GM21526 (cell line): Measurements from ENCODE around the gene LMBR1.
"Not testable (repeated sequence)": the region's sequence is repeated elsewhere in the genome, so short reads cannot be mapped to it uniquely, and the experiment has no call there.

ENCODE experiments used
- ATAC-seq: cut with Tn5 transposase; IDR thresholded peaks from one replicate; pipeline ENCODE4 v1.9.1; 2021; ENCODE audit warnings: moderate library complexity; ENCODE audit not compliant: unreplicated experiment, low FRiP score

LMBR1 gene

DNA sequence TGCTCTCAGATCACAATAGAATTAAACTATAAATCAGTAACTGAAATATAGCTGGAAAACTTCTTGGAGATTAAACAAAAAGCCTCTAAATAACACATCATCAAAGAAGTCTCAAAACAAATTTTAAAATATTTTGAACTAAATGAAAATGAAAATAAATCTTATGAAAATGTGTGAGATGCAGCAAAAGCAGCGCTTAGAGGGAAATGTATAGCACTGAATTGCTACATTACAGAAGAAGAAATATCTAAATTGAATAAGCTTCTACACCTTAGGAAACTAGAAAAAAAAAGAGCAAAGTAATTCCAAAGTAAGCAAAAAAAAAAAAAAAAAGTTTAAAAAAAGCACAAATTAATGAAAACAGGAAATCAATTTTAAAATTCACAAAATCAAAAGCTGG is 35.2 kb downstream of the LMBR1 start:
- no peak for ATAC-seq

DNA sequence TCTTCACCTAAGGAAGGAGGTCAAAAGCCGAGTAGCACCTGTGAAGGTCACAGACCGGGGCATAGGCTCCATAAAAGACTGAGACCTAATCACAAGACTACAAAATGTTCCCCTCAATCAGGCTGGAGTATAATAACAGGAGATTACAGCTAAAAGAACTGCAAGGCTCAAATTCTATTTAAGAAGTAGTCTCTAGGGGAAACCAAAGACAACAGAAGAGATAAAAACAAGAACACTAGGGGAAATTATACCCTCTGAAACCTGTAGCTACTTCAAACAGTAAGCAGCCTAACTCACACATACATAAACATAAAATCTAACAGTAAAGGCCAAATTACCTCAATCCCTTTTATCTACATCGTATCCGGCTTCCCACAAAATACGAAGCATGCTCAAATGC is 38.3 kb downstream of the LMBR1 start:
- ATAC-seq: no peak

DNA sequence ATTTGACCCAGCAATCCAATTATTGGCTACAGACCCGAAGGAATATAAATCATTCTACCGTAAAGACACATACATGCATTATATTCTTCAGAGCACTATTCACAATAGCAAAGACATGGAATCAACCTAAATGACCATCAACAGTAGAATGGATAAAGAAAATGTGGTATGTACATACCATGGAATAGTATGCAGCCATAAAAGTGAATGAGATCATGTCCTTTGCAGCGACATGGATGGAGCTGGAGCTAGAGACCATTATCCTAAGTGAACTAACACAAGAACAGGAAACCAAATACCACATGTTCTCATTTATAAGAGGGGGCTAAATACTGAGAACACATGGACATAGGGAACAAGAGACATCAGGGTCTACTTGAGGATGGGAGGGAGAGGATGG is 44.0 kb downstream of the LMBR1 start:
- no peak for ATAC-seq

DNA sequence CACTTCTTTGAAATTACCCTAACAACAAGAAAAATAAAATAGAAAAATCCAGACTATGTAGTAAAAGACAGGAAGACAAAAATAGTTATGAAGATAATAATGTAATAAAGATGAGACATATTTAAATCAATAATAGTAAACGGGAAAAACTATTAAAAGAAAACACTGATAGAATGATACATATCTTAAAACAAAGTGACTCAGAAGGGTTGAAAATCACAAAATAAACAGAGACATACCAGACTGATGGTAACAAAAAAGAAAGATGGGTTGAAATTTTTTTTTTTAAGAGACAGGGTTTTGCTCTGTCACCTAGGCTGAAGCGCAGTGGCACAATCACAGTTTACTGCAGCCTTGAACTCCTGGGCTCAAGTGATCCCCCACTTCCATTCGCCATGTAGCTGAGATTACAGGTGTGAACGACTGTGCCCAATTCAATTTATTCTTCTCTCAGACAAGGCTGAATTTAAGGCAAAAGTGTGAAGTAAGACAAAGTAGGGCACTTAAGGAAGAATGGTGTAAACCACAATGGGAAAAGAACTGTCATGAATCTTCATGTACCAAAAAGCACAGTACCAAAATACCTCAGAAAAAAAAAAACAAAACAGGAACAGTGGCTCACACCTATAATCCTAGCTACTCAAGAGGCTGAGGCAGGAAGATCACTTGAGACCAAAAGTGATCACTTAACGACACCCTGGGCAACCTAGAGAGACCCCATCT is 47.4 kb downstream of the LMBR1 start:
- ATAC-seq: no peak

DNA sequence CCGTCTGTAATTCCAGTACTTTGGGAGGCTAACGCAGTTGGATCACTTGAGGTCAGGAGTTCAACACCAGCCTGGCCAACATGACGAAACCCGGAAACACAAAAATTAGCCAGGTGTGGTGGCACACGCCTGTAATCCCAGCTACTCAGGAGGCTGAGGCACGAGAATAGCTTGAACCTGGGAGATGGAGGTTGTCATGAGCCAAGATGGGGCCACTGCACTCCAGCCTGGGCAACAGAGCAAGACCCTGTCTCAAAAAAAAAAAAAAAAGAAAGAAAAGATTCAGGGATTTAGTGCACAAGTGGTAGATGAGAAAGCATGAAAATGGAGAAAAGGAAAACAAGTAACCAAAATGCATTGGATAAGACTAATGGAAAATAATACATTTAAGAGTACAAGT is 49.4 kb downstream of the LMBR1 start:
- not testable (repeated sequence) for ATAC-seq

DNA sequence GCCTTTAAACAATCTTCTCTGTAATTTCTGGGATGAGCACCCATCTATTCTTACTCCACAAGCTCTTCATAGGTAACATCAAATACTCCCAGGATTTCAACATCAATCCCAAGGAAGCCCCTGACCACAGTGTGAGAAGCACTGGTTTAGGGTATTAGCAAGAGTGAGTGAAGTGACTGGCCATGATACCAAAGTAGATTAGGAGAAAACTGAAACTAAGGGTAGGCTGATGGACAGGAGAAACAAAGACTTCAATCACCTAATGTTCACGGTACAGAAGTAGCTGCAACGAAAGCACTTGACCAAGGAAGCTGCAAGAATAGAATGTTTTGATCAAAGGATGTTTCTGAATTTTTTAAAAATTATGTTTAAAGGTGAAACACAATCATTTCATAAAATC is 49.8 kb downstream of the LMBR1 start:
- no peak for ATAC-seq

DNA sequence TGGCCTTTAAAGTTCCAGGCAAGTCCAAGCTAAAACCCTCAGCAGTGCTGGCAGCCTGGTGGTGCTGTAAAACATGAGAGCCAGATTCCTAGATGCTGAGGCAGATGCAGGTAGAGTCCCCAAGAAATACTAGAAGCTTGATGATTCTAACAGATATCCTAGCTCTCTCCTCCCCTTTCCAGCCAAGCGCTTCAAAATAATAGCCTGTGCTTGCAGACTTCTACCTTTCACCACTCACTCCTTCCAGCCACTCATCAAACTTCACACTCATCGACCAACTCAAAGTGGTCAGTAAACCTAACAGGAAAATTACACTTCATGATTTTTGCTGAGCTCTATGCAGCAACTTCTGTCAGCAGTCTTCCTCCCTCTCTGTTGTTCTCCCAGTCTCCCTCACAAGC is 50.2 kb downstream of the LMBR1 start:
- no peak for ATAC-seq

DNA sequence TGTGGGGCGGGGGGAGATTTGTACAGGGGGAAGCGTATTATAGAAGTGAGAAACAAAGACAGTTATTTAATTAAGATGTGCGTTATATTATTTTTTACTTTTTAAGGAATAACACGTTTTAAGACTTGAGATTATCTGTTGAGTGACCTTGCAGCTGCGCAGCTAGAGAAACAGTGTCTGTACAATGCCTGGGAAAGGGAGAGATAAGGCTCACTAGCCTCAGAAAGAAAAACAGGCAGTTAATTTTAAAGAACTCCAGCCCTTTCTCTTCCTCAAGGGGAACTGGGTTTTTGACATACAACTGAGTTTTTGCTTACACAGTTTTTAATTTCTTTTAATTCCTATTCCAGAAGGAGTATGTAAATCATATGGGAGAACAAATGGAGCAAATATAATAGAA is 50.7 kb downstream of the LMBR1 start:
- no peak for ATAC-seq

DNA sequence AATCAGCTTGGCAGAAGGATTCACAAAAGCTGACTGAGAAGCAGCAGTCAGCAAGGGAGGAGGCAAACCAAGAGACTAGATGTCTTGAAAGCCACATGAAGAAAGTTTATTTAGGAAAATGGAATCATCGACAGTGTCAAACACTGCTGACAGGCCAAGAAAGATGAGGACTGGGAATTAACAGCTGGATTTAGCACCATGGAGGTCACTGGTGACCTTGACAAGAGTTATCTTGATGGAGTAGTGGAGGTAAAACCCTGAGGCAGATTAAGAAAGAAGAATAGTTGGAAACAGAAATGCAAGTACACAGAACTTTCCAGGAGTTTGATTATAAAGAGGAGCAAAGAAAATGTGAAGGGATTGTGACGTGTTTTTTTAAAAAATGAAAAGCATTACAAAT is 51.5 kb downstream of the LMBR1 start:
- ATAC-seq: no peak

DNA sequence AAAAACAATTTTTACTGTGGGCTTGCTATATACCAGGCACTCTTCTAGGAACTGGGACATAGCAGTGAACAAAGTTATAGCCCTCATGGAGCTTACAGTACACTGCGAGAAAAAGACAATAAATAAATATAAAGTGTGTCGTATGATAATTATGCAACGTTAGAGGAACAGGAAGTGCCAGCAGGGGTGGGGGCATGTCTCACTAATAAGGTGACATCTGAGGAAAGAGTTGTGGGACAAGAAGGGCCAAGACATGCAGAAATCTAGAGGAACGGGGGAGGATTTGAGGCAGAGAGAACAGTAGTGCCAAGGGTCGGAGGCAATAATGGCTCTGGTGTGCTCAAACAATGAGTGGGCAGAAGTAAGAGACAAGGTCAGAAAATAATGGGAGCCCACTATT is 52.8 kb downstream of the LMBR1 start:
- ATAC-seq: no peak

DNA sequence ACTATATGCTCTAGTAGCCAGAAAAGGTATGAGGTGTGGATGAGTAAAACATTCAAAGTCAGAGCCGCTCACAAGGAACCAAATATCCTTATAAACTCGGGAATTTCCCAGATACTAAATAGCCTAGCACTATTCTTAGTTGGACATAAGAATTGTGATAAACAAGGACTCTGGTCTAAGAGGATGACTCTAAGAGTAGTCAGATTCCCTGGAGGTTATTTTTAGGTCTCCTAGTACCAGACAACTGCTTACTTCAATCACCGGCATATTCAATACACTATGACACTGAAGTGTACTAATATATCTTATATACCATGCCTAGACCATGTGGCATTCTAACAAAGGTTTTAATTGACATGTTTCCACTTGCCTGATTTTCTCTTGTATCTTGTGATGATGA is 56.5 kb downstream of the LMBR1 start:
- ATAC-seq: no peak

DNA sequence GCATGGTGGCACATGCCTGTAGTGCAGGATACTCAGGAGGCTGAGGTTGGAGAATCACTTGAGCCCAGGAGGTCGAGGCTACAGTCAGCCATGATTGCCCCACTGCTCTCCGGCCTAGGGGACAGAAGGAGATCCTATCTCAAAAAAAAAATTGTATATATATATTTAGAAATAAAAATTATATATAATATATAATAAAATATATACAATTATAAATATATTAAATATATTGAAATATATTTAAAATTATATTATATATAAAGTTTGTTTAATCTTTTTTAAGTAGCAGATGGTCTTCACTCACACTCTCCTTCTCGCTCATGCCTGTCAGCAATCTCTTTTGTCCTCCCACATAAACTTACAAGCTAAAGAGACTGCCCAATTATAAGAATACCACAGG is 58.5 kb downstream of the LMBR1 start:
- no peak for ATAC-seq

DNA sequence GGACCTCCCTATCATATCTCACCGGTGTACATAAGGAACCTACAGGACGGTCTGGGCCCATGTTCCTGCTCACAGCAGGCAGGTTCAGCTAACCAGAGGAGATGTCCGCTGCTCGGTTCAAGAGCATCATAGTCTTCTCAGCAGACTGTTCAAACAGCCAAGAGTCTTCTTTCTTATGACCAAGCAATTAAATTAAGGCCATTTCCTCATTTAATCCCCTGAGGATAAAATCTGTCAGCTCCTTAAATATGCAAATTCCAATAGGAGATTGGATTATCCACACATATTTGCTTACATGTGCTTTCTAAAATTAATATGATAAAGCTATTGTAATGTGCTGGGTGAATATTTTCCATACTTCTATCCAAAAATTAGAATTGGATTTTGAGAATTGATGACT is 59.7 kb downstream of the LMBR1 start:
- ATAC-seq: no peak

DNA sequence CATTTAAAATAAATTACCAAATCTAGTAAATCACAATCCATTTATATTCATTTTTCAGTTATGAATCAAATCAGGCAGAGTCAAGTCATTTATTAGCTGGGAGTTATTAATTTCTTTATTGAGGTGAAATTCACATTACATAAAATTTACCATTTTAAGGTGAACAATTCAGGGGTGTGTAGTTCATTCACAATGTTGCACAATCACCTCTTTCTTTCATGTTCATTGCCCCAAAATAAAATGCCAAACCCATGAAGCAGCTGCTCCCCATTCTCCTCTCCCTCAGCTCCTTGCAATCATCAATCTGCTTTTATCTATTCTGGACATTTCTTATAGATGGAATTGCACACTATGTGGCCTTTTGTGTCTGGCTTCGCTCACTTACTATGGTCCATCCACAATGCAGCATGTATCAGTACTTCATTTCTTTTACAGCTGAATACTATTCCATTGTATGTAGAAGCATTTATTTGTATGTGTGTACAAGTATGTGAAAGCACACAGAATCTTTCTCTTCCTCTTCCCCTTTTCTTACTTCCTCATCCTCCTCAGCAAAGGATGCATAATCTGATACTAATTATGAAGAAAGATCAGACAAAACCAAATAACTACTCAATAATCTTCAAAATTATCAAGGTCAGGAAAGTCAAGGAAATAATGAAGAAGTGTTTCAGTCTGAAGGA is 60.6 kb downstream of the LMBR1 start:
- ATAC-seq: no peak

DNA sequence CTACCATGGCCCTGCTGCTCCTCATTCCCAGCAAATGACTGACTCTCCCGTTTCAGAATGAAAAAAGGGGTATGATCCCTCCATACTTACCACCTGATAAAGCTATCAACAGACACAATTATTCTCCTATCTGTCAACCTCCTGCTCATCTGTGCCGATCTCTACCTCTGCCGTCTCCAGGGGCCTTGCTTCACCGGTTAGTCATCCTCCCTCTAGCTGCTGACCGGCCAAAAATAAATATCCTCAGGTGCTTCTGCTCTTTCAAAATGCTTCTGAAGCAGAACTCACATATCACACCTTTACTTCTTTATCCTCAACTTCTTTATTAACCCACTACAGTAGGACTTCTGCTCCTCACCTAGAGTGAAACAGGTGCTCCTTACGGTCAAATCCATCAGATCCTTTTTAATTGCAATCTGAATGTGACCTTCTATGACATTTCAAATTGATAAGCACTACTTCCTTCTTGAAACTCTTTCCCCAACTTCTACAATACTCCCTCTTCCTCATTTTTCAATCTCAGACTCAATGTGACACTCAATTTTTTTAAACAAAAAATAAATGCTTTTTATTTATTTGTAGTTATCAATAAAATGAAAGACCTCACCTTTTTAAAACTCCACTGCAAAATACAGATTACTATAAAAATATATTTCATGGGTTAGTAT is 63.2 kb downstream of the LMBR1 start:
- no peak for ATAC-seq

DNA sequence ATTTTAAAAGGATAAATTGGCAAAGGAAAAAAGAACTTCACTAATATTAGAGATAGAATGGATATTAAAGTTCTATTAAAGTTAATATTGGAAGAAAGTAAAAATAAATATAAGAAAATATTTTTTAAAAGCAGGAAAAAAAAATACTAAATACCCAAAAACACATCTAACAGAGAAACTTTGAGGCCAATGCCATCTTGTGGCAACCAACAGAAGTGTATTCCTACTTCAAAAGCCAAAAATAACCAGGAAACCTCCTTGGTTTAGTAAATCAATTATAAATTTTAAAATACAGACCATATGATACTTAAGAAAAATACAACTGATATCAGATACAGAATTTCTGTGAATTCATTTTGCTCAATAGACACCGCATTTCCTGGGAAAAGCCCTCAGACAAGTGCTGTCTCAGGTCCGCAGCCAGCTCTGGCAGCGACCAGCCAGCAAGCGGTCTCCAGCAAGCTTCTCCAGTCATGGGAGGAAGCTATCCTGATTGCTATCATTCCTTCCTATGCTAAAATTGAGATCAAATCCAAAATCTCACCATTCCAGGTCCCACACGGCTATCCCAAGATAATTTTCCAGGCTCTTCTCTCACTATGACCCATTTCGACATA is 65.3 kb downstream of the LMBR1 start:
- no peak for ATAC-seq

DNA sequence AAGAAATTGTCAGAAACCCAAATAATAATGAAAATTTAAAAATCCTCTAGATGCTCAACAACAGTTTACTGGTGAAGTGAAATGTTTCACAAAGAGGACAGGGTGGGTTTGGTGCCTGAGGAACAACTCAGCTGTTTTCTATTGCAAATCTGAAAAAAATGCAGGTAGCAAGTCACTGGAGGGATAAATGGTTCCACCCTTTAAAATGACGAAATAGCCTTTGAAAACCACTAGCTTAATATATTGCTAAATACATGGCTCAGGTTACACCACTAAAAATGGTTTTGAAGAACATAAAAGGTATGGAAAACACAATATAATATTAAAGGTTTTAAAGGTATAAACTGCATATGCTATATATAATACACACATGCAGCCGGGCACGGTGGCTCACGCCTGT is 69.5 kb downstream of the LMBR1 start:
- ATAC-seq: no peak

DNA sequence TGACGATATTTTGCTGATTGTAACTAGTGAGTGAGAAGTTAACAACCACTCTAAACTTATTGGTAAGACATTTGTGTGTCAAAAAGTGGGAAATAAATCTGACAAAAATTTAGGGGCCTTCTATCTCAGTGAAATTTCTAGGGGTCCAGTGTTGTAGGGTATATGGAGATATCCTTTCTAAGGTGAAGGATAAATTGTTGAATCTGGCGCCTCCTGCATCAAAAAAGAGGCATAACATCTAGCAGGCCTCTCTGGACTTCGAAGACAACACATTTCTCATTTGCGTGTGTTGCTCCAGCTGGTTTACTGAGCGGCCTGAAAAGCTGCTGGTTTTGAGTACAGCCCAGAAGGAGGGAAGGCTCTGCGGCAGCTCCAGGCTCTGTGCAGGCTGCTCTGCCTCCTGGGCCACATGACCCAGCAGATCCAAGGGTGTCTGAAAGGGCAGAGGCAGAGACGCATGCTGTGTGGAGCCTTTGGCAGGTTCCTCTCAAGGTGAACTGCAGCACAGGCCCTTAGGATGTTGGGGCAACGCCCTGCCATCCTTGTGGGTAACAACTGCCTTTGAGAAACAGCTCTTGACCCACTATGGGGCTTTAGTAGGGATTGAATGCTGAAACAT is 72.4 kb downstream of the LMBR1 start:
- ATAC-seq: no peak

DNA sequence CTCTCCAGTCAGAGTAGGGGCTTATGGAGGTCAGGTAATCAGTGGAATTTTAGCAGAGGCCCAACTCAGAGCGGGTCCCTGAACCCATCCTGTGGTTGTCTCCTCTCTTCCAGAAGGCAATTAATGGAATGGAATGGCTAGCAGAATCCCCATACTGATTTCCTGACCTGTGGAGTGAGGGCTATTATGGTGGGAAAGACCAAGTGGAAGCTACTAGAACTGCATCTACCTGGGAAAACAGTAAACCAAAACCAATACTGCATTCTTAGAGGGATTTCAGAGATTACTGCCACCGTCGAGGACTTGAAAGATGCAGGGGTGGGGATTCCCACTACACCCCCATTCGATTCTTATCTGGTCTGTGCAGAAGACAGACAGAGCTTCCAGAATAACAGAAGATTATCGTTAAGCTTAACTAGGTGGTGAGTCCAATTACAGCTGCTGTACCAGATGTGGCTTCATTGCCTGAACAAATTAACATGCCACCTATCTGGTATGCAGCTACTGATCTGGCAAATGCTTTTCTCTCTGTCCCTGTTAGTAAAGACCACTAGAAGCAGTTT is 73.2 kb downstream of the LMBR1 start:
- no peak for ATAC-seq

DNA sequence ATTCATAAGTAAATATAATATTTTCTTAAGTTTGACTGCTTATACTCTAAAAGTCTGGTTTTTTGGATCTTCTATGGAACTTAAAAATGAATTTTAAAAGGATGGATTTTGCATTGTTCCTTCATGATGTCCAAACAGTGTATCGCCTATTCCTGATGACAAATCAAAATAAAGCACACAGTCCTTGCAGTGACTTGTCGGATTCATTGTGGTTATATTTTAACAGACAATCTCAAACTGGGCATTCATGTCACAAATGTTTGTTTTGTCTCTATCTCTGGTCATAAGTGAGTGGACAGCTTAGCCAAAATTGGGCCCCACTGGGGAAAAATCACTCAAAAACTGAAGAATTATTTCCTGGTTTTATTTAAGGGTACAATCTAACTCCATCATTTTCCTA is 74.8 kb downstream of the LMBR1 start:
- ATAC-seq: no peak
